ENCODE results near the gene GGA1.
"Not testable (repeated sequence)": the region's sequence is repeated elsewhere in the genome, so short reads cannot be mapped to it uniquely, and the experiment has no call there.

Gene GGA1

GRCh38 chr22:37654563-37655251 is 46.1 kb downstream of the GGA1 start:
- DNase-seq, result no peak

- no peak for DNase-seq
Measured at GRCh38 chr22:37655252-37655563, 46.6 kb downstream of the GGA1 start.

- DNase-seq, result not testable (repeated sequence)
Measured at GRCh38 chr22:37656583-37656982, 47.9 kb downstream of the GGA1 start.

GRCh38 chr22:37657590-37658132 is 49.0 kb downstream of the GGA1 start:
- no peak for DNase-seq

- peak; percentile 96 to 100 (median 97) for DNase-seq
Measured at GRCh38 chr22:37658133-37659065, 49.8 kb downstream of the GGA1 start, which contains the start of gene PDXP. Gene PDXP, plus strand, starts transcription at chr22:37658723. Its CDS starts 60 bp downstream, at chr22:37658783.

- peak in 1 of 5 experiments; percentile 64 for DNase-seq
Measured at GRCh38 chr22:37659066-37659896, 50.6 kb downstream of the GGA1 start.

GRCh38 chr22:37659897-37660708 is 51.5 kb downstream of the GGA1 start:
- DNase-seq, result no peak

- no peak for DNase-seq
Measured at GRCh38 chr22:37660709-37661045, 52.0 kb downstream of the GGA1 start.

- DNase-seq, result peak in 1 of 5 experiments; percentile 63
Measured at GRCh38 chr22:37661160-37661924, 52.7 kb downstream of the GGA1 start.

- no peak for DNase-seq
Measured at GRCh38 chr22:37662039-37662438, 53.4 kb downstream of the GGA1 start.

- DNase-seq, result no peak
Measured at GRCh38 chr22:37663521-37664140, 55.0 kb downstream of the GGA1 start.

GRCh38 chr22:37664249-37665101 is 55.8 kb downstream of the GGA1 start:
- DNase-seq, result no peak

GRCh38 chr22:37665487-37665886 is 56.9 kb downstream of the GGA1 start:
- no peak for DNase-seq

- no peak for DNase-seq
Measured at GRCh38 chr22:37669586-37669985, 61.0 kb downstream of the GGA1 start.

- DNase-seq, result peak in 2 of 5 experiments; percentile 22 to 37
Measured at GRCh38 chr22:37672206-37672919, 63.7 kb downstream of the GGA1 start.

GRCh38 chr22:37672920-37673455 is 64.4 kb downstream of the GGA1 start:
- no peak for DNase-seq

- DNase-seq, result no peak
Measured at GRCh38 chr22:37674248-37674647, 65.6 kb downstream of the GGA1 start.

Data from T-helper 2 cell (primary cell).